Daoy (cell line): ENCODE data around the gene RAP1GAP. TPM values are rescaled to one million over a fixed set of nuclear protein-coding genes. Genes with fewer than 3 reads are reported as not detected.
"Not testable (repeated sequence)": the region's sequence is repeated elsewhere in the genome, so short reads cannot be mapped to it uniquely, and the experiment has no call there.

Source experiments
- DNase-seq: peaks from one replicate; pipeline ENCODE4 v3.0.0-alpha.2; 2015; ENCODE audit warnings: low read depth
- total RNA-seq: library from RNA; depleted of rRNA; stranded (reverse); fragments of >200 nt; shearing (Covaris generic); gene quantifications from 2 replicates; pipeline ENCODE4 v1.2.3, GENCODE V29; 2014

Gene RAP1GAP
- total RNA-seq, 1 experiment from 2014 or later, result 0.80 TPM

DNA sequence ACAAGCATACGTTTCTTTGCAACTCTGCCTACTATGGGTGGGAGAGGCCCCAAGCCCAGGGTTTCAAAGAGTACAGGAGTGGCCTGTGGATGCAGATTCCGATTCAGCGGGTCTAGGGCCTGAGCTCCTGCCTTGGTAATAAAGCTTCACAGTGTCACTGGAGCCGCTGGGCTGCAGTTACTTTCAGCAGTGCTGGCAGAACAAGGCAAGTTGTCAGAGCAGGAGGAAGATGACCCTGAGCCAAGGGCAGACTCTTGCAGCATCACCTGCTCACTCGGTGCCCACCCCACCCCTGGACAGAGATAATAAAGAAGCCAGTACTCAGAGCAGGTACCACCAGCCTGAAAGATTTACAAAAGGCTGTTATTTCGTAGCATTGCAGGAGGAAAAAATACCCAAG, 8.0 kb upstream of the RAP1GAP start:
- no peak for DNase-seq

DNA sequence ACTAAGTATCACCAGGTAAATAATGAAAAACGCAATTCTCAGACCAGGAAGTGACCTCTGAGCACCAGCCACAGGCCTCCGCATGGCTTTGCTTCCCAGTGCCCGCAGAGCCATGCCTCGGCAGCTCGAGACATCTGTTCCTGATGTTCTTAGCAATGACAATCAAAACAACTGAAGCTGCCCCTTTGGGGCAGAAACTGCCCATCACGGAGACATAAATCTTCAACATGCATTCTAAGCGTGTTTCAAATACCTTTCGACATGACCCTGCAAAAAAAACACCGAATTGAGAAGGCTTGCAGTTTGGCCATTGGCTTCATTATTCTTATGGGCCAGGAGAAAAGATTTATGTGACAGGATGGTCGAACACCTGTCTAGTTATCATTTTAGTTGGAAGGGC, 5.8 kb upstream of the RAP1GAP start:
- DNase-seq, result no peak

DNA sequence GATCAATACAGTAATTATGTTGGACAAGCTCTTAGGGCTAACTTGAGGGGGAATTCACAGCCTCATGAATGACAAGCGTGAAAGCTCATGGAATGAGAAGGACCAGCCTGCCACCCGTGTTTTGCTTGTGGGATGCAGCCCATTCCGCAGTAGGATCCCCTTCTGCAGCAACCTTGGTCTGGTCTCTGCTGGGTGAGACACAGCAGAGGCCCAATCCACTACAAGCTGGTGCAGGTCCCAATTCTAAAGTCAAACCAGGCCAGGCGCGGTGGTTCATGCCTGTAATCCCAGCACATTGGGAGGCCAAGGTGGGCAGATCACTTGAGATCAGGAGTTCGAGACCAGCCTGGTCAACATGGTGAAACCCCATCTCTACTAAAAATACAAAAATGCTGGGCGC, 4.7 kb upstream of the RAP1GAP start:
- DNase-seq, result not testable (repeated sequence)

DNA sequence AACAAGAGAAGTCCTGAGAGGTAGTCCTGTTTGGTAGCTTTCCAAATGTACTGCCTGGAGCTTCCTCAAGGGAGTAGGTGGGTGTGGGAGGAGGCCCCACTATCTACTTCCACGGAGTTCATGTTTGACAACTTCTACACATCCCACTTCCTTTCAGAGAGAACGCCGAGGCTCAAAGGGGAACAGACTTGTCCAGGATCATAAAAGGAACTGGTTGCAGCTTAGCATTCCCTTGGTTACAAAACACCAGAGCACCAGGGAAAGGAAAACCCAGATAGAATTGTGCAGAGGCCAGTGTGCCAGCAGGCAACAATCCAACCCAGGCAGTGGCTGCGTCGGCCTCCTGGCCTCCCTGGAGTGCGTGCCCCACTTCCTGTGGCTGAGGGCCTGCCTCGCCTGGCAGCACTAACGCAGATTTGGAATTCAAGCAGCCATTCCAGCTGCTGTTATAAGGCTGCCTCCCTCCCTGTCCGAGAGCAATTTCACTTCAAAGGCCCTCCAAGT, 4.2 kb upstream of the RAP1GAP start:
- peak; percentile 73 for DNase-seq

DNA sequence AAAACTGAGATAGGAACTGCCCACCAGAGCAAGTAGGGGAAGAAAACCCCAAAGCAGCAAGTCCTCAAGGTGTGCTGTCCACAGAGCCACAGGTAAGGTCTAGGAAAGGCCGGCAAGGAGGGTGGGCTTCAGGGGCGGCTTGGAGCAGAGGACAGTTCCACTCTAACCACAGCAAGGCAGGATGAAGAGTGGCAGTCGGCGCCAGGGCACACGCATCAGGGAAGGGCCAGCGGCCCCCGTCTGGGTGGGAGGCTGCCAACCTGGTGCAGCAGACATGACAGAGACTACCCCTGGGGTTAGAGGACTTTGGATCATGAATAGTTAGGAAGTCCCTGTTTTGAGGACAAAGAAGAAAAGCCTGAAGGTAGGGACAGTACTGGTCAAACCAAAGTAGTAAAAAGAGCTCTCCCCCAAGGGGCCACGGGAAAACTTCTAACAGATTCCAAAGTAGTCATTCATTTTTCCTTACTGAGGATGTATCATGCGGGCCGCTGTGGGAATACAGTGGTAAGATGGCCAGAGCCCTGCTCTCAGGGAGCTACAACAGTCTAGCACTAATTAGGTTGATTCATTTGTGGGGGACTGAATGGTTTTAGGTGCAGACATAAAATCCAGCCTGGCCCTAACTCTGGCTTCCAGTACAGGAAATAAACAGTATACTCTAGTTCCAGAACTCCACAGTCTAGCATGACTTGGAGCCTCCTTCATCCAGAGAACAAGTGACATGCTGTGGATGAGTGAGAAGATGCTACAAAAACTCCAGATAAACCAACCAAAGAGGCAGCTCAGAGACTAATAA, 3.5 kb upstream of the RAP1GAP start:
- no peak for DNase-seq

DNA sequence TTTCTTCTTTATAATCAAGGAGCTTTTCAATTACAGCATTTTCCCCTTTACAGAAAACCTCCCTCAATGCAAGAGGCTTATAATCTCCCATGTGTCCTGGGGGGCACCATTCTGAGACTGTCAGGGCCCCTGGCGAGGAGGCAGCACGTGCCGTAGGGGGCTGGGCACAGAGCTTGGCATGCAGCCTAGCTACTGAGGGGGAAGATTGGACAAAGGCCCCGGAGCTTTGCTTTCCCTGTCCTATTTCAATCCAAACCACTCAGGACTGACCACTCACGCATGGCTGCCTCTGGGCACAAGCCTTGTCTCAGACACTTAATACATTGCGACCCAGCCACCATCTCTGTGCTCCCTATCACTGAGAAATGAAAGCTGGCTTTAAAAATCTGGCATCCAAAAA, 2.8 kb upstream of the RAP1GAP start:
- DNase-seq, result no peak

DNA sequence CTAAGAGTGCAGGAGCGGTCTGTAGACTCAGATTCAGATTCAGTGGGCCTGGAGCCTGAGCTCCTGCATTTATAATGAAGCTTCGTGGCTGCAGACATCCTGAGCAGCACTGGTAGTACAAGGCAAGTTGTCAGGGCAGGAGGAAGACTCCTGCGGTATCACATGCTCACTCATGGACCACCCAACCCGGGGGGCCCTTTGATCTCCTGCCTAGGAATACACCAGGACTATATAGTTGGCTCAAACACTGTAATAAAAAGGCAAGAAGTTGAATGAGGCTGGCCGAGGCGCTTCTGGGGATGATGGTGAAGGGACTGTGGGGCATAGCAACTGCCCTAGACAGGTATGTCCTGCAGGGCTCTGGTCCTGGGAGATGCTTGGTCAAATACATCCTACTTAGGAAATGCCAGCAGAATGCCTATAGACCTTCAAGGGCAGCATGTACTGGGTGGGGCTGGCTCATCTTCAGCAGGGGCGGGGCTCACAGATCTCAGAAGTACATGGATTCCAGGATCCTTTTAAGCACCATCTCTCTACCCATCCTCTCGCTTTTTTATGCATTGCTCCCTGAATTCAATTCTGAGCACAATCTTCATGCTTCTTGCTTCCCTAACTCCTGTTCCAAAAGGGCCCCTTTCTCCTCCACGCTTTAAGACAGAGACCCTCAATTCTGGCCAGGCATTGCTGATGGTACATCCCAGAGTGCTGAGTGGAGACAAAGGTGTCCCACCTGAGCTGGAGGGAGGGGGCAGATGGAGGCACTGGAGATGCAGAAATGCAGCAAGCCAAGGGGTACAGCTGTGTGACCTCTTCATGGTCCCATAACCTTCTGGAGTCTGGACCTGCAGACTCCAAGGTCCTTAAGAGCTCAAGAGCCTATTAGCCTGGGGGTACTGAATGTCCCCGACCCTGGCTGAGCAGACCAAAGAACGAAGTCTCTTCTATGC, 2.1 kb upstream of the RAP1GAP start:
- no peak for DNase-seq

DNA sequence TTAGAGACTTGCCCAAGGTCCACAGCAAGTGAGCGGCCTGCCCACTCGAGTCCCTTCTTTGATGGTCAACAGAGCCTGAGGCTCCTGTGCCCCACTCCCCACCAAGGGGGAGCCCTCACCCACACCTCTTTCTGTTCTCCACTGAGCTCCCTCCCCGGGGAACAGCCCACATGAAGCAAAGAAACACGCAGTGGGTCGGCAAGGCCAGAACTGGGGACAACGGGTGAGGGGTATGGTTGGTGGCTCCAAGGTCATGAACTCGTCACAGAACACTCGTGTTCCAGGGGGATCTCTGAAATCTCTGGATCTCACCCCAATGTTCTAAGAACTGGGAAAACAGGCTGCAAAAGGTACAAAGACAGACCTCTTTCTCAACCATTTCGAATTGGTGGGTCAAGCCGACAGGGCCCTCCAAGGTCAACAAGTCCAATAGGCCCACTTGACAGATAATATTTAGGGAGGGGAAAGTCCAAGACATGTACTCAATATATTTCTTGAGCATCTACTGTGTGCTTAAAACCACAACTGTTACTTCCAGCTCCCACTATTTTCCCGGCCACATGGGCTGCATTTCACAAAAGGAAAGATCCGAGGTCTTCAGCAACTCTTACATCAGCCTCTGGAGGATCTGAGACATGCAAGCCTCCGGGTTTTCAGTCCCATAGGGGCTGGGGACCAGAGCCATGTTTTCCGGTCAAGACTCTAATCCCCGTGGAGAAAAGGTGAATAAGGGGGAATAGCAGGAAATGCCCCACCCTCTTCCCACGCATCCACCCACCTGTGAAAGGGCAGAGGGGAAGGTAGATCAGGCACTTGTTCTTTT, 1.1 kb upstream of the RAP1GAP start:
- DNase-seq, result no peak

DNA sequence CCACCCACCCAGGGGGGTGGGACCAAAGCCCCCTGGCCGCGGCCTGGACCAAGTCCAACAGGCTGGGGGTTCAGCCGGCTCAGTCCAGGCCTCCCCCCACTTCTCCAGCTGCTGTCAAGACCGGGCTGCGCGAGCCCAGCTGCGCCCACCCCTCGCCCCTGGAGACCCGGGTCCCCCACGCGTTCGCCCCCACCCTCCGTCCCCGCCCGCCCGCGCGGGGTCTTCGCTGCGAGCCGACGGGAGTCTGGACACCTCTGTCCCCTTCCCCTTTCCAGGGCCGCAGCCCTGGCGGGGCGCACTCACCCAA, 253 bp downstream of the RAP1GAP start:
- no peak for DNase-seq

DNA sequence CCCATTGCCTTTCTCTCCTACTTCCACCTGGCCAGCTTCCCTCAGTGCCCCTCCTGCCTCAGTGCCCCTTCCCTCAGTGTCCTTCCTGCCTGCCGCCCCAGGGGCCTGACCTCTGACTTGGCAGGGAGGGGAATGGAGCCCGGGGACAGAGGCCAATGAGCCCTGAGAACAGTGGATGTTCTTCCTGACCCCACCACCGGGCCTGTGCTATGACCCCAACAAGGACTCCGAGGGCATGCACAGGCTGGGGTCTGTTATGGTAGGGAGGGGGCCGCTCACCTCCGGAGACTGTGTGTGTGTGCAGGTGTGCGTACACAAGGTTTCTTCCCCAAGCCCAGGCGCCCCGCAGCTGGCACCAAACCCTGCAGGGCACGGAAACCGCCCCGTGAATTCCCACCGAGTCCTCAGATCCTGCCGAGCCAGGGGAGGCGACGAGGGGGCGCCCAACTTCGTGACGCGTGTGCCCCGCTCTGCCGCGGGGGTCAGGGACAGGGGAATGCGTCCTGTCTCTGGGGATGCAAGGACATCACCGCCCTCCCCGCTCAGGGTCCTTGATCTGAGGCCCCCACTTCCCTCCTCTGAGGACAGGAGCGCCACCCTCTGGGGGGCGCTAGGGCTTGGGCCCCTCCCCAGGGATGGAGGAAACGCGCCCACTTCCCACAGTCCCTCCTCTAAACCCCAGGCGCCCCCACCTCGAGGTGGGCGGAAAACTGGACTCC, 766 bp downstream of the RAP1GAP start:
- no peak for DNase-seq

DNA sequence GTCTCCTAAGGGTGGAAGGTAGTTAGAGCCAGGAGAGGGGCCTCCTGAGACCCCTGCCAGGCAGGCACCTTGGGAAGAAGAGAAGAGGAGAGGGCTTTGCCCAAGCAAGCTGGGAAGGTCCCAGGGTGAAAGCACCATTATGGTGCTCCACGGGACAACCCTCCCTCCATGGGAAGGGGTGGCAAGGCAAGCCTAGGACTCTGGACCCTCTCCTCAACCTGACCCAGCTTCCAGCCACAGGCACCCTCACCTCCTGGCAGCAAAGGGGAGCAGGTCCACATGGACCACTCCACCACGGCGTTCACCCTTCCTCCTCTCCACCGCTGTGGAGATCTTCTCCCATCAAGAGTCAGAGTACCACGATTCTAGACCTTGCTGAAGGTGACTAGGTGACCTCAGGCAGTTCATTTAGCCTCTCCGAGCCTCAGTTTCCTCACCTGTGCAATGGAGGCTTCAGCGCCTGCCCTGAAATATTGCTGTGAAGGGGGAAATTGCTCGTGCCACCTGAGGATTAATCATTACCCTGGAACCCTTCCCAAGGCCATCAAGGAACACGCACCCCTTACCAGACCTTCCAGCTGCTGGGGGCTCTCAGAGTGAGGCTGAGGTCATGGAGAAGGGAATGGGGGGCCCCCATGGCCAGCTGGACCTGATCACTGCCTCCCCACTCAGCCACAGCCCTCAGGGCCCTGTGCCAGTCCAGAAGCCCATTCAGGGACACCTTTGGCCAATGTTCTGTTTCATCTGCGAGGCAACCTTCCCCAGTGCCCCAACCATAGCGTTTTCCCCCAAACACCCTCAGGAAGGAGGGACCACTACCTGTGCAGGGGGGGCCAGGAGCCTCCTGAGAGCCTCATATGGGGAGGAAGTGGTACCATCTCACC, 1.6 kb downstream of the RAP1GAP start:
- no peak for DNase-seq

DNA sequence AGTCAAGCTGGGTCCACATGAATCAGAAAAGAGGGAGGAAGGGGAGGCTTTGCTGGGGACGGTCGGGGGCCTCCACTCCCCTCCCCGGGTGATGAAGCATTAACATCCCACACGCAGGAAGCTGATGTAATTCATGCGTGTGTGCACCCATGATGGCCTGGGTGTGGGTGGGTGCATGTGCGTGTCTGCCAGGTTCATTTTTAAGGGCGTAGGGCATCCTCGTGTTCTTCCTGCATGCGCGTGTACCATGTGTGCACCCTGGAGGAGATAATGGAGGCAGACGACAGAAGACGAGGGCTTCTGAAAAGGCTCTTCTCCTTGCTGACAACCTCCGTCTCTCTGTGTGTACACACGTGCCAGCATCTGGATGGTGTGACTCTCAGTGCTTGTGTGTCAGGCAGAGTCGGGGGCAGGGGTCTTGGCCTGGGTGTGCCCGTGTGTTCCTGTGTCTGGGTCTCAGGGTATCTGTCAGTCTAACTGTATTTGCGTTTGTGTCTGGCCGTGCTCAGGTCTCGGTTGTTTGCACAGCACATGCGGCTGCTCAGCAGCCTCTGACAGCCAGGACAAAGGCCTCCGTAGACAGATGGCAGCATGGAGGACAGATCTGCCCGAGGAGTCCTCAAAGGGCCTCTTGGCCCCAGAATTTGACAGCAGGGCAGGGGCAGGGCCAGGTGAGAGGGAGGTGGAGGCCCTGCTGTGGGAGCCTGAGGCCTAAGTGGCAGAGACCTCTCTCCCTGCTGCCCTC, 2.4 kb downstream of the RAP1GAP start:
- no peak for DNase-seq

DNA sequence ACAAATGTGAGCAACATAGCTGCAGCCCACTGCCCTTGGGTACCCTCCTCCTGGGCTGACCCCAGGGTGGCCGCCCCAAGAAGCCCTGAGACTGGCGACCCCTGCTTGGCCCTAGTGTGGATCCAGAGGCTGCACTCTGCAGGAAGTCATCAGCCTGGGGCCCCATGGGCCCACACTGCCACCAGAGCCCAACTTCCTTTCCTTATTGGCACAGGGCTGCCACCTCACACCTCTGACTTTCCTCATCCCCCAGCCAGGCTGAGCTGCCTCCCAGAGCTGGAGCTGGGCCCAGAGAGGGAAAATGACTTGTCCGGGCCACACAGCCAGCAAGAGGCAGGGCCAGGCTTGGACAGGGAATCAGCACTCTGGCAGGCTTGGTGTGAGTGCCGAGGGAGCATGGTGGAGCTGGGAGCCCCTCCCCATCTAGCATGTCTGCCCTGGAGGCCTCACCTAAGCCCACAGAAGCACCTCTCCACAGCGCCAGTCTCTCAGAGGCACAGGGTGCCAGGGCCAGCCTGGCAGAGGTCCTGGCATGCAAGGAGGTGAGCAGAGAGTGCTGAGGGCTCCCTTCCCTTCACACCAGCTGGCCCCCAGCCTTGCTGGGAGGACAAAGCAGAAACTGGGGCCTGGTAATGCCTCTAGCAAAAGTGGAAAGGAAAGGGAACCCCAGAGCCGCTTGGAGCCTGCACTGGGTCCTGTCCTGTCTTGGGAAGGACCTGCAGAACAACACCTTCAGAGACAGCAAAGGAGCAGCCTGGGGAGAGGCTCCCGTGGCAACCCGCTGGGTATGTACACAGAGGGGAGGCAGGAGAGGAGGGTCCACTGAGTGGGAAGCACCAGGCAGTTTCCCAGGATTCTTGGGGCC, 3.2 kb downstream of the RAP1GAP start:
- peak; percentile 51 for DNase-seq

DNA sequence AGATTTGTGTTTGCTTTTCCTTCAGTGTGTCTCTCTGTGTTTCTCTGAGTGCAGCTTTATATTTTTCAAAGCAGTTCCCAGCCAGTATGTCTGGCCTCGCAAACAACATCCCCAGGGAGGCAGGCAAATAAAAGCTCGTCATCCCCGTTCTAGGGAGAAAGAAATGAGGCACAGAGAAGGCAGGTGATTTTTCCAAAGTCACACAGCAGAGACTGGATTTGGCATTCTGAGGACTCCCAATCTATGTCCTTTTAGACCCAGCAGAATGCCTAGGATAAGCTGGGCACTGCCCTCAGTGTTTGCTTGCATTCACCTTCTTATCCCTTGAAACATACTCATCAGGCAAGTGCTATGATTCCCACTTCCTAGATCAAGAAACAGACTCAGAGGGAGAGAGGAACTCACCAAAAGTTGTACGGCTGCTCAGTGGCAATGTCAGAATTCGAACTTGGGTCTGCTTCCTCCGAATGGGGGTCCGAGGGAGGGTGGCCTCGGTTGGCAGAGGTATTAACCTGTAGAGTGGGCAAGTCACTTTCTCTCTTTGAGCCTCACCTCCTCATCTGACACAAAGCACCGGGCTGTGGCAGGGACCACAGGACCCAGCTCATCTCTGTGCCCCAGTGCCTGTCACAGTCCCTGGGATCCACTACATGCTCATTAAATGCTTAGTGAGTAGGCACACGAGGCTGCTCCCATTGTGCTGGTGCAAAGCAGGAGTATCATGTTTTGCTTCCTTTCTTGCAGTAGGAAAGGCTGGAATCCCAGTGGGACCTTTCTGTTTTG, 4.2 kb downstream of the RAP1GAP start:
- DNase-seq, result no peak

DNA sequence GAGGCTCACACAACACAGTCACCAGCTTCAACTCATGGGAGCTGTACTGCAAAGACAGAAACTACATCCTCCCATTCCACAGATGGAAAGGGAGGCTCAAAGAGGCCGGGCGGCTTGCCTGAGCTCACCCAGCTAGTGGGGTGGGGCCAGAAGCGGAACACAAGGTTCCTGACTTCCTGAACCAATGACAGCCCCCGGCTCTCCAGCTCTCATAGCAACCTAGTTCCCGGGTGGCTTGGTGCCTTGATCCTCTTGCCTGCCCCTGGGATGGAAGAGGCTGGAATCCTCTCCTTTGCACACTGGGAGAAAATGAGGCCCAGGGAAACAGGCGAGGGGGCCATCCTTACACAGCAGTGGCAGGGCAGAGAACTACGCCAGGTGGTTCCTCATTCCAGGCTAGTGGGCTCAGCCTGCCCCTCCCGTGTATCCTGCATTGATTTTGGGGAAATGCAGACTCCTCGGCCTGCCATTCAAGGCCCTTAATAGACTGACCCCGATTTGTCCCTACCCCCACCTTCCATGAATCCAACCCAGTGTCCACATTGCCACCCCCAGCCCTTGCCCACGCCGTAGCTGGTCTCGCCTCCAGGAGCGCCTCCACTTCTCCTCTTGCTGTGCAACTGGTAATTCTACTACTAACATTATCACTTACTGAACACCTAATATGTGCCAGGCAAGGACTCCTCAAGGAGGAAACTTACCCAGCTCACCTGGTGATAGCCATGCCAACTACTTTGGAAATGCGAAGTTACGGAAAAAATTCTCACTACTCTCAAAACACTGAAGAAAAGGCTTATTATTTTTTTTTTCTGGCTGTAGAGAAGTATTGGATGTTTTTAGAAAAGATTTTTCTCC, 5.0 kb downstream of the RAP1GAP start:
- no peak for DNase-seq

DNA sequence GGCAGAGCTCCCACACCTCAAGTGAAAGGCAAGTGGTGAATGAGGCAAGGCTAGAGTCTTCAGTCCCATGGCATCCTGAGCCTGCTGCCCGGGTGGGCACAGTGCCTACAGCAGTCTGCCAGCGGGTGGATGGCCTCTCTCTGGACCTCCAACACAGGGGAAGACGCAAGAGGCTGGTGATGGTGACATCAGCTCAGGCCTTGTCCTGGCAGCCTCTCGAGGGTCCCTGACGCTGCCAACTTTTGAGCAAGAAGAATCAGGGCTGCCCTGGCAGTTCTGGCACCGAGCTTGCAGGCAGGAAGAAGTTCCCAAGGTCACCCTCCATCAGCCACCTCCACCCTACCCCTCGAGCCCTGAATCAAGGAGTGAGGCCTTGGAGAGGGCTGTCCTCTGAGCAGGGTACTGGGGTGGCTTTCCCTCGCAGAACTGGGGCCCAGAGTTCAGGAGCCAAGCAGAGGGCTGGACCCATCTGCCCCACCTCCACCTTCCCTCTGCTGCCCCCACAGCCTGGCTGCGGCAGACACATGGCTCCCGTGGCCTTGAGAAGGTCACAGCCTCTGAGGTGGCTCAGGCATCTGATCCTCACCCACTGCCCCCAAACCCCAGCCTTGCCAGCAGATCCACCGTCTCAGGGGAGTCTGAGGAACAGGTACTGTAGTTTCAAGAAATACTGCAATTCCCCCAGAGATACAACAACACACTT, 5.8 kb downstream of the RAP1GAP start:
- DNase-seq, result no peak
